HepG2 (cell line): ENCODE measurements around the gene HSD17B2. TPM values are rescaled to one million over a fixed set of nuclear protein-coding genes. Genes with fewer than 3 reads are reported as not detected.

Source experiments
- AHR ChIP-seq: IDR thresholded peaks from 2 replicates; pipeline ENCODE4 v1.6.1; 2018; ENCODE audit warnings: missing genetic modification reagents, missing compliant biosample characterization
- ARID5B ChIP-seq: IDR thresholded peaks from 2 replicates; pipeline ENCODE4 v1.4.0; 2020; ENCODE audit warnings: mild to moderate bottlenecking, missing genetic modification reagents
- CHD4 ChIP-seq: fragments of 200-600 bp; sonication (generic); IDR thresholded peaks from 2 replicates; pipeline ENCODE4 v1.7.0; 2017; ENCODE audit warnings: mild to moderate bottlenecking, low read length, borderline replicate concordance
- FOXK1 ChIP-seq: sonication (generic); formaldehyde crosslinking; IDR thresholded peaks from 2 replicates; pipeline ENCODE4 v1.4.0; 2020; ENCODE audit warnings: low read depth, missing genetic modification reagents, borderline replicate concordance
- MIER3 ChIP-seq: IDR thresholded peaks from 2 replicates; pipeline ENCODE4 v1.6.1; 2016; ENCODE audit warnings: missing compliant biosample characterization, borderline replicate concordance
- RARG ChIP-seq: sonication (generic); formaldehyde crosslinking; IDR thresholded peaks from 2 replicates; pipeline ENCODE4 v1.4.0; 2020; ENCODE audit warnings: low read depth, mild to moderate bottlenecking, missing genetic modification reagents
- RBM39 ChIP-seq: fragments of 200-400 bp; formaldehyde crosslinking; IDR thresholded peaks from one replicate; pipeline ENCODE4 v1.6.1; 2018; ENCODE audit warnings: antibody characterized with exemption, mild to moderate bottlenecking, low read depth, low read length; ENCODE audit not compliant: poor library complexity, severe bottlenecking
- RELA ChIP-seq: sonication (generic); formaldehyde crosslinking; IDR thresholded peaks from 2 replicates; pipeline ENCODE4 v1.4.0; 2020; ENCODE audit warnings: missing genetic modification reagents
- SAP130 ChIP-seq: IDR thresholded peaks from 2 replicates; pipeline ENCODE4 v1.6.1; 2016; ENCODE audit warnings: low read depth
- SMYD3 ChIP-seq: sonication (generic); formaldehyde crosslinking; IDR thresholded peaks from 2 replicates; pipeline ENCODE4 v1.8.1; 2023; ENCODE audit warnings: mild to moderate bottlenecking, missing genetic modification reagents
- SOX13 ChIP-seq, 3 experiments: fragments of 450-650 bp in 1 of 3; sonication (generic) in 1 of 3; formaldehyde crosslinking in 1 of 3; IDR thresholded peaks in 2 of 3; conservative IDR thresholded peaks in 1 of 3; 2 replicates each; pipeline versions ENCODE4 v1.5.0 to v1.6.1; 2016 to 2020; ENCODE audit warnings: antibody characterized with exemption in 1 of 3, mild to moderate bottlenecking in 1 of 3, missing compliant biosample characterization in 1 of 3, missing genetic modification reagents in 1 of 3, moderate library complexity in 1 of 3
- THAP8 ChIP-seq: sonication (generic); formaldehyde crosslinking; IDR thresholded peaks from 2 replicates; pipeline ENCODE4 v1.5.1; 2020; ENCODE audit warnings: missing genetic modification reagents, mild to moderate bottlenecking, borderline replicate concordance
- XBP1 ChIP-seq: sonication (generic); formaldehyde crosslinking; IDR thresholded peaks from 2 replicates; pipeline ENCODE4 v1.5.0; 2020; ENCODE audit warnings: missing genetic modification reagents
- ZBTB2 ChIP-seq: sonication (generic); formaldehyde crosslinking; IDR thresholded peaks from 2 replicates; pipeline ENCODE4 v1.8.0; 2022; ENCODE audit warnings: low read depth, missing genetic modification reagents
- ZBTB42 ChIP-seq: sonication (generic); formaldehyde crosslinking; IDR thresholded peaks from 2 replicates; pipeline ENCODE4 v1.5.0; 2020; ENCODE audit warnings: mild to moderate bottlenecking, missing genetic modification reagents
- ZFP37 ChIP-seq: sonication (generic); formaldehyde crosslinking; IDR thresholded peaks from 2 replicates; pipeline ENCODE4 v1.4.0; 2020; ENCODE audit warnings: missing genetic modification reagents, borderline replicate concordance
- ZFP41 ChIP-seq: sonication (generic); formaldehyde crosslinking; IDR thresholded peaks from 2 replicates; pipeline ENCODE4 v1.4.0; 2020; ENCODE audit warnings: mild to moderate bottlenecking, missing genetic modification reagents, borderline replicate concordance
- ZNF264 ChIP-seq: sonication (generic); formaldehyde crosslinking; IDR thresholded peaks from 2 replicates; pipeline ENCODE4 v1.4.0; 2020; ENCODE audit warnings: missing genetic modification reagents
- ZNF605 ChIP-seq: sonication (generic); formaldehyde crosslinking; IDR thresholded peaks from 2 replicates; pipeline ENCODE4 v1.8.0; 2022; ENCODE audit warnings: mild to moderate bottlenecking, missing genetic modification reagents
- ZNF644 ChIP-seq: IDR thresholded peaks from 2 replicates; pipeline ENCODE4 v1.6.1; 2016; ENCODE audit warnings: low read depth
- ZNF724P ChIP-seq: sonication (generic); formaldehyde crosslinking; IDR thresholded peaks from 2 replicates; pipeline ENCODE4 v1.8.0; 2022; ENCODE audit warnings: missing genetic modification reagents, borderline replicate concordance
- ZNF772 ChIP-seq: sonication (generic); formaldehyde crosslinking; IDR thresholded peaks from 2 replicates; pipeline ENCODE4 v1.5.0; 2020; ENCODE audit warnings: mild to moderate bottlenecking, missing genetic modification reagents
- ZNF83 ChIP-seq: sonication (generic); formaldehyde crosslinking; IDR thresholded peaks from 2 replicates; pipeline ENCODE4 v1.4.0; 2020; ENCODE audit warnings: missing genetic modification reagents, mild to moderate bottlenecking, borderline replicate concordance
- ZNF883 ChIP-seq: sonication (generic); formaldehyde crosslinking; IDR thresholded peaks from 2 replicates; pipeline ENCODE4 v1.5.1; 2020; ENCODE audit warnings: mild to moderate bottlenecking, missing genetic modification reagents; ENCODE audit errors: not compliant biosample characterization
- polyA plus RNA-seq, 8 experiments: library from polyadenylated mRNA; depleted of rRNA in 3 of 8; stranded (reverse) in 7 of 8; unstranded in 1 of 8; fragments of >200 nt; fragmentation: Illumina TruSeq in 4 of 8; extraction: Trizol in 4 of 8; gene quantifications; 2 replicates each; pipeline versions ENCODE4 v1.2.1 to v1.2.3, GENCODE V29; 2011 to 2016; ENCODE audit warnings: low read depth in 4 of 8, missing spikeins in 1 of 8, mixed read lengths in 1 of 8; ENCODE audit not compliant: insufficient read depth in 1 of 8
- total RNA-seq, 5 experiments: library from RNA; depleted of rRNA; stranded (reverse); fragments of >200 nt; fragmentation: Illumina TruSeq; extraction: Trizol; gene quantifications; 2 replicates each; pipeline ENCODE4 v1.2.3, GENCODE V29; 2016; ENCODE audit warnings: low read depth in 1 of 5
- TF ChIP-seq, protein P1 (sequence below): sonication (generic); formaldehyde crosslinking; IDR thresholded peaks from 2 replicates; pipeline ENCODE4 v1.9.0; 2021; ENCODE audit warnings: missing genetic modification reagents, borderline replicate concordance

The HSD17B2 gene
- total and polyA plus RNA-seq, 2 of the 13 experiments (the other 11 are each of a cell fraction or from before 2014, with no cell fraction given) = 26.3 to 69.3 TPM

DNA sequence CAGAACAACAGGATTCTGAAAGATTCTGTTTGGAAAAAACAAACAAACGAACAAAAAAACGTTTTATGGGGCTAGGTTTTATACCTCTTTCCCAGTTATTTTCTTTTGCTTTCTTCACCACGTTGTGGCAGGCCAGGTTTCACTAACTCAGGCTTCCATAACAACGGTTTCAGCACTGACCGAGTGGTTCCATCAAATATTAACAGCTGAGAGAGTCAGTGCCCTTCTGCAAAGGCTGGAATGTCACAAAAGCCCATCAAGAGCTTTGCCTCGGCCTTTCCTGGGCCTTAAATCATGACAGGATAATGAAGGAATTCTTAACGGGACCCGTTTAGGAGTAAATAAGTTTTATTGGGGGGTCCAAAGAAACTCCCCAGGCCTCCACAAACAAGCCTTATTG, 100.8 kb downstream of the HSD17B2 start (continued):
- TF ChIP-seq ZNF644 (CRISPR knock-in tag) (peak; percentile 44; the same call in 1 of the 2 replicates), ZNF83 (CRISPR knock-in tag) (no peak), FOXK1 (CRISPR knock-in tag) (no peak), ZNF605 (no peak), THAP8 (CRISPR knock-in tag) (no peak), SMYD3 (CRISPR knock-in tag) (no peak), RELA (CRISPR knock-in tag) (no peak), ZNF772 (CRISPR knock-in tag) (no peak), ZFP37 (no peak), SOX13 (IDR thresholded peaks at IDR 0.05) (no peak), SOX13 (CRISPR knock-in tag; conservative IDR thresholded peaks at IDR 0.05 in 1 of 2, IDR thresholded peaks at IDR 0.05 in 1 of 2) (peak in 1 of 2 experiments; percentile 18; a peak in 1 of 4 replicates), ZFP41 (CRISPR knock-in tag) (no peak), MIER3 (no peak), XBP1 (CRISPR knock-in tag) (no peak), SAP130 (CRISPR knock-in tag) (peak; percentile 43; the same call in 1 of the 2 replicates), RARG (CRISPR knock-in tag) (no peak), ZNF724P (CRISPR knock-in tag) (no peak), RBM39 (no peak), ZNF883 (CRISPR knock-in tag) (no peak), ZNF264 (CRISPR knock-in tag) (peak; percentile 80; the same call in 1 of the 2 replicates), ZBTB42 (CRISPR knock-in tag) (no peak), CHD4 (no peak), AHR (no peak), ZBTB2 (CRISPR knock-in tag) (no peak), ARID5B (peak; percentile 12; the same call in 1 of the 2 replicates)
- TF ChIP-seq, protein P1, sequence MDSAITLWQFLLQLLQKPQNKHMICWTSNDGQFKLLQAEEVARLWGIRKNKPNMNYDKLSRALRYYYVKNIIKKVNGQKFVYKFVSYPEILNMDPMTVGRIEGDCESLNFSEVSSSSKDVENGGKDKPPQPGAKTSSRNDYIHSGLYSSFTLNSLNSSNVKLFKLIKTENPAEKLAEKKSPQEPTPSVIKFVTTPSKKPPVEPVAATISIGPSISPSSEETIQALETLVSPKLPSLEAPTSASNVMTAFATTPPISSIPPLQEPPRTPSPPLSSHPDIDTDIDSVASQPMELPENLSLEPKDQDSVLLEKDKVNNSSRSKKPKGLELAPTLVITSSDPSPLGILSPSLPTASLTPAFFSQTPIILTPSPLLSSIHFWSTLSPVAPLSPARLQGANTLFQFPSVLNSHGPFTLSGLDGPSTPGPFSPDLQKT (CRISPR knock-in tag) = no peak
